Transverse colon (tissue), 4 donors: Measurements from ENCODE around the gene SQOR. TPM values are rescaled to one million over a fixed set of nuclear protein-coding genes. Genes with fewer than 3 reads are reported as not detected.

Experiments used
- DNase-seq: peaks from one replicate; pipeline ENCODE4 v3.0.0-alpha.2; 2019
- H3K27ac ChIP-seq, 4 donors: fragments of 200-600 bp; sonication (generic); 2 replicates each; pipeline ENCODE4 v1.5.1; 2016 to 2018; ENCODE audit warnings: inconsistent platforms in 4 of 4
- H3K27me3 ChIP-seq: fragments of 200-600 bp; sonication (generic); 2 replicates; pipeline ENCODE4 v1.5.1; 2017; ENCODE audit warnings: inconsistent platforms
- H3K36me3 ChIP-seq, 4 donors: fragments of 200-600 bp; sonication (generic); 2 replicates each; pipeline ENCODE4 v1.5.1; 2017 to 2019; ENCODE audit warnings: inconsistent platforms in 4 of 4
- H3K4me1 ChIP-seq, 4 donors: fragments of 200-600 bp; sonication (generic); 2 replicates each; pipeline ENCODE4 v1.5.1; 2017 to 2020; ENCODE audit warnings: inconsistent platforms in 4 of 4
- H3K4me3 ChIP-seq, 4 donors: fragments of 200-600 bp; sonication (generic); 1 replicate in 1 of 4; 2 replicates in 3 of 4; pipeline versions ENCODE4 v1.5.1 to v1.6.1; 2017 to 2019; ENCODE audit warnings: inconsistent platforms in 4 of 4
- H3K9me3 ChIP-seq, 2 donors: fragments of 200-600 bp; sonication (generic); 2 replicates each; pipeline ENCODE4 v1.5.1; 2017 to 2019; ENCODE audit warnings: inconsistent platforms in 2 of 2
- CTCF ChIP-seq, 5 experiments: fragments of 200-600 bp in 3 of 5; fragments of 450-650 bp in 2 of 5; sonication (generic) in 3 of 5; IDR thresholded peaks; 1 replicate in 2 of 5; 2 replicates in 3 of 5; pipeline ENCODE4 v1.5.1; 2016 to 2017; ENCODE audit warnings: antibody characterized with exemption in 5 of 5, inconsistent platforms in 3 of 5, mild to moderate bottlenecking in 2 of 5, moderate library complexity in 1 of 5
- EP300 ChIP-seq: sonication (generic); formaldehyde crosslinking; IDR thresholded peaks from one replicate; pipeline ENCODE4 v1.6.1; 2017; ENCODE audit warnings: antibody characterized with exemption, low read depth
- POLR2A ChIP-seq: fragments of 450-650 bp; IDR thresholded peaks from one replicate; pipeline ENCODE4 v1.6.1; 2016; ENCODE audit warnings: antibody characterized with exemption, mild to moderate bottlenecking, moderate library complexity
- POLR2AphosphoS5 ChIP-seq, 3 donors: sonication (generic); formaldehyde crosslinking; IDR thresholded peaks; one replicate each; pipeline ENCODE4 v1.6.1; 2016; ENCODE audit warnings: antibody characterized with exemption in 3 of 3
- WGBS, 2 donors: methylation state at CpG; one replicate each; pipeline ENCODE4 v1.1.5; 2018; ENCODE audit warnings: low coverage in 1 of 2; 5-methylcytosine and 5-hydroxymethylcytosine counted together
- in situ Hi-C, 4 donors: fragments of 200-750 bp; cut with MboI; loops; one replicate each; pipeline versions ENCODE4 v1.15.0 to v1.15.1; 2017; ENCODE audit warnings: low sequenced_read_pairs in 3 of 4, low pct_ligation_motif_present in 1 of 4, low pct_unique_long_range_greater_than_20kb in 1 of 4
- intact Hi-C: fragments of 100-400 bp; cut with DNase I; formaldehyde crosslinking; loops from one replicate; pipeline ENCODE4 v1.15.1; 2023; ENCODE audit warnings: low total_unique reads
- total RNA-seq, 4 donors: library from RNA; depleted of rRNA; stranded (reverse); fragments of >200 nt; gene quantifications; one replicate each; pipeline ENCODE4 v1.1.0, GENCODE V29; 2016

SQOR gene
- total RNA-seq, 4 donors from 2014 or later, result 106 to 377 (median 281) TPM

GRCh38 chr15:45594319-45594718 is 40.5 kb upstream of the SQOR start:
- in situ Hi-C loops, result no loop called here
- intact Hi-C loops, result no loop called here
- no peak for DNase-seq
- Histone ChIP-seq H3K9me3 (no peaks in the 10 kb centered on the region), H3K27ac (no peak overlapping the region), H3K4me3 (no peak overlapping the region), H3K4me1 (peaks cover 0 to 15% (median 6%) of the 10 kb centered on the region in 4 donors), H3K27me3 (no peaks in the 10 kb centered on the region), H3K36me3 (peaks cover 0 to 15% (median 3%) of the 10 kb centered on the region in 4 donors)
- WGBS, 2 donors, result 84 to 90% methylated on average over 2 of the region's 2 CpGs
- TF ChIP-seq CTCF (IDR thresholded peaks at IDR 0.05) (no peak), POLR2A (no peak), EP300 (no peak), POLR2AphosphoS5 (IDR thresholded peaks at IDR 0.05) (no peak)

- in situ Hi-C loops (no loop called here), intact Hi-C loops (no loop called here)
- H3K4me3 ChIP-seq, result no peak overlapping the region
- no peak overlapping the region for H3K27ac ChIP-seq
- H3K4me1 ChIP-seq, result peaks cover 0 to 8% (median 1%) of the 10 kb centered on the region in 4 donors
- 97% methylated on average over 2 of the region's 2 CpGs; no CpG with 5 or more reads in 1 of the 2 donors for WGBS, 2 donors
- DNase-seq, result no peak
- TF ChIP-seq POLR2A (no peak), POLR2AphosphoS5 (IDR thresholded peaks at IDR 0.05) (no peak)
- no peaks in the 10 kb centered on the region for H3K9me3 ChIP-seq
- H3K36me3 ChIP-seq, result peaks cover 0 to 15% (median 3%) of the 10 kb centered on the region in 4 donors
- no peaks in the 10 kb centered on the region for H3K27me3 ChIP-seq
Measured at GRCh38 chr15:45594835-45595530, 39.8 kb upstream of the SQOR start.

- intact Hi-C loops, result no loop called here
- Histone ChIP-seq H3K4me1 (peaks cover 0 to 7% (median 0%) of the 10 kb centered on the region in 4 donors), H3K9me3 (no peaks in the 10 kb centered on the region), H3K4me3 (no peak overlapping the region), H3K36me3 (peaks cover 0 to 21% (median 3%) of the 10 kb centered on the region in 4 donors), H3K27ac (no peak overlapping the region), H3K27me3 (no peaks in the 10 kb centered on the region)
- no peak for DNase-seq
- no peak for TF ChIP-seq EP300
- in situ Hi-C loops, result loop anchor here (25.0 kb wide), 3 partner anchors 142 to 442 kb away; partner anchors contain the start of gene SHF (in 1 of the 4)
- 78 to 97% methylated on average over 2 to 3 of the region's 3 CpGs for WGBS, 2 donors
Measured at GRCh38 chr15:45603881-45604280, 30.9 kb upstream of the SQOR start.

- Histone ChIP-seq H3K9me3 (no peaks in the 10 kb centered on the region), H3K4me1 (peaks cover 0 to 7% (median 0%) of the 10 kb centered on the region in 4 donors), H3K27me3 (no peaks in the 10 kb centered on the region), H3K4me3 (no peak overlapping the region), H3K36me3 (peaks cover 0 to 21% (median 3%) of the 10 kb centered on the region in 4 donors), H3K27ac (no peak overlapping the region)
- in situ Hi-C loops, result loop anchor here (25.0 kb wide), 3 partner anchors 142 to 442 kb away; partner anchors contain the start of gene SHF (in 1 of the 4)
- no peak for TF ChIP-seq POLR2AphosphoS5 (IDR thresholded peaks at IDR 0.05)
- TF ChIP-seq CTCF (IDR thresholded peaks at IDR 0.05), result no peak
- TF ChIP-seq POLR2A, result no peak
- TF ChIP-seq EP300, result no peak
- whole genome bisulfite sequencing, 2 donors, result 83 to 100% methylated on average over 1 of the region's 1 CpG
- intact Hi-C loops, result no loop called here
- no peak for DNase-seq
Measured at GRCh38 chr15:45604326-45604725, 30.5 kb upstream of the SQOR start.

- TF ChIP-seq CTCF (IDR thresholded peaks at IDR 0.05) (no peak), EP300 (no peak), POLR2A (no peak), POLR2AphosphoS5 (IDR thresholded peaks at IDR 0.05) (no peak)
- in situ Hi-C loops (loop anchor here (25.0 kb wide), 3 partner anchors 144 to 444 kb away; partner anchors contain the start of gene SHF (in 1 of the 4)), intact Hi-C loops (no loop called here)
- Histone ChIP-seq H3K4me3 (no peak overlapping the region), H3K36me3 (peaks cover 0 to 21% (median 3%) of the 10 kb centered on the region in 4 donors), H3K4me1 (peaks cover 0 to 7% (median 0%) of the 10 kb centered on the region in 4 donors), H3K27me3 (no peaks in the 10 kb centered on the region), H3K9me3 (no peaks in the 10 kb centered on the region), H3K27ac (no peak overlapping the region)
- WGBS, 2 donors, result 58 to 78% methylated on average over 3 of the region's 3 CpGs
- DNase-seq, result no peak
Measured at GRCh38 chr15:45606413-45606812, 28.4 kb upstream of the SQOR start.
